ENCODE results near the gene GPC3. TPM values are rescaled to one million over a fixed set of nuclear protein-coding genes. Genes with fewer than 3 reads are reported as not detected.

Gene GPC3
- polyA plus RNA-seq, 2 of the 4 experiments (the other 2 are of a cell fraction), result not detected

DNA sequence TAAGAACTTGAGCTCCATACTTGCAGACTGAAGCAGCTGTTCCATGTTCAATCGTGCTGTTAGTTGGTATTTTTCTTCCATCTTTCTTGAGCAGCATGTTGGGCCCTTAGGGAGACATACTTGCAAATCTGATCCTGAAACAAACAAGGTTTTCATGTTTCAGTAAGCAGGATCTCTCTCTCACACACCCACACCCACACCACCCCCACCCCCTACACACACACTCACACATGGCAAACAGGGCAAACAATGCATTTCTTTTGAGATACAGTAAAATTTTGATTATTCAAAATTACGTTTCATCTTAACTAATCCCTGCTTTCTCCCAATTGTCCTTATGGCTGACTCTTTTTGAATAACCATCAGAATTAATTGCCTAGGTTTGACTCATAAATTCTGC, 32.3 kb downstream of the GPC3 start:
- Histone ChIP-seq H3K4me2 (no peak overlapping the region), H3K27ac (no peak overlapping the region), H3K9me3 (no peaks in the 10 kb centered on the region), H3K4me1 (no peaks in the 10 kb centered on the region), H3K4me3 (no peak overlapping the region)
- DNase-seq (ENCODE audit: low read depth in 1 of 2, low spot score in 1 of 2) (no peak), ATAC-seq (no peak), FAIRE-seq (no peak)
- CTCF ChIA-PET, result no interaction called here
- POLR2A ChIA-PET, result no interaction called here
- no peak for TF ChIP-seq NFE2L2 (conservative IDR thresholded peaks at IDR 0.05; ENCODE audit: low read length)
- TF ChIP-seq, protein P1, sequence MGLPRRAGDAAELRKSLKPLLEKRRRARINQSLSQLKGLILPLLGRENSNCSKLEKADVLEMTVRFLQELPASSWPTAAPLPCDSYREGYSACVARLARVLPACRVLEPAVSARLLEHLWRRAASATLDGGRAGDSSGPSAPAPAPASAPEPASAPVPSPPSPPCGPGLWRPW (IDR thresholded peaks at IDR 0.05), result no peak
- TF ChIP-seq SMC3 (IDR thresholded peaks at IDR 0.05), result no peak
- TF ChIP-seq JUNB (IDR thresholded peaks at IDR 0.05), result no peak
- TF ChIP-seq MYC (IDR thresholded peaks at IDR 0.05; ENCODE audit: borderline replicate concordance, low read length), result no peak
- 4% methylated on average over 2 of the region's 2 CpGs for WGBS (ENCODE audit: missing lambda C conversion rate)

DNA sequence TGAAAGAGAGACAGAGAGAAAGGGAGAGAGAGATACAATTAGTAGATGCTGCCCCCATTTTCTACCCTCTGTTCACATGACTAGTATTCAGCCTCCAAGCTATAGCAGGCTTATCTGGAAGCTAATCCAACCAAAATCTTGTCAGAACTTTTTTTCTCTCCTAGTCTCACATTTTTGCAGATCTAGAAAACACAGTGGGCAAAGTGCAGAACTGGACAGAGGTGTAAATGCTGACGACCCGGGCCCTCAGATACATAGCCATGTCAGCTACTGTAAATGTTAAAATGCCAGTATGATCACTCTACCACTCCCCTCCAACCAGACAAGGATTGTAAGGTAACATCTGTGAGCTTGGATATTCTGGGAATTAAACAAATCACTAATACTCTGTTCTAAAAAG, 34.3 kb downstream of the GPC3 start:
- Histone ChIP-seq H3K4me2 (no peak overlapping the region), H3K4me1 (no peaks in the 10 kb centered on the region), H3K27ac (no peak overlapping the region), H3K9me3 (no peaks in the 10 kb centered on the region), H3K4me3 (no peak overlapping the region)
- ATAC-seq (no peak), DNase-seq (ENCODE audit: low read depth in 1 of 2, low spot score in 1 of 2) (no peak), FAIRE-seq (no peak)
- TF ChIP-seq FOSL2 (IDR thresholded peaks at IDR 0.05) (no peak), FOSL2 (CRISPR knock-in tag; IDR thresholded peaks at IDR 0.05) (no peak), CBX8 (IDR thresholded peaks at IDR 0.05) (no peak), ZFP36 (IDR thresholded peaks at IDR 0.05; ENCODE audit: borderline replicate concordance, partially characterized antibody) (no peak), JUN (IDR thresholded peaks at IDR 0.05) (no peak), KDM5A (IDR thresholded peaks at IDR 0.05) (no peak), EP300 (IDR thresholded peaks at IDR 0.05) (no peak), JUNB (IDR thresholded peaks at IDR 0.05) (no peak), EHF (CRISPR knock-in tag; IDR thresholded peaks at IDR 0.05) (no peak), MAZ (IDR thresholded peaks at IDR 0.05; ENCODE audit: borderline replicate concordance, low read depth, low read length) (no peak), EHMT2 (IDR thresholded peaks at IDR 0.05; ENCODE audit: low read depth) (no peak), CHD4 (IDR thresholded peaks at IDR 0.05; ENCODE audit: borderline replicate concordance) (no peak), ZNF302 (CRISPR knock-in tag; IDR thresholded peaks at IDR 0.05) (no peak), TP53 (CRISPR knock-in tag; IDR thresholded peaks at IDR 0.05) (no peak), USF2 (IDR thresholded peaks at IDR 0.05) (no peak), MYC (IDR thresholded peaks at IDR 0.05; ENCODE audit: borderline replicate concordance, low read length) (no peak), MAFK (IDR thresholded peaks at IDR 0.05; ENCODE audit: partially characterized antibody) (no peak), POLR2A (IDR thresholded peaks at IDR 0.05; ENCODE audit: low read length) (no peak), RFX5 (IDR thresholded peaks at IDR 0.05) (no peak)
- TF ChIP-seq, protein P2, sequence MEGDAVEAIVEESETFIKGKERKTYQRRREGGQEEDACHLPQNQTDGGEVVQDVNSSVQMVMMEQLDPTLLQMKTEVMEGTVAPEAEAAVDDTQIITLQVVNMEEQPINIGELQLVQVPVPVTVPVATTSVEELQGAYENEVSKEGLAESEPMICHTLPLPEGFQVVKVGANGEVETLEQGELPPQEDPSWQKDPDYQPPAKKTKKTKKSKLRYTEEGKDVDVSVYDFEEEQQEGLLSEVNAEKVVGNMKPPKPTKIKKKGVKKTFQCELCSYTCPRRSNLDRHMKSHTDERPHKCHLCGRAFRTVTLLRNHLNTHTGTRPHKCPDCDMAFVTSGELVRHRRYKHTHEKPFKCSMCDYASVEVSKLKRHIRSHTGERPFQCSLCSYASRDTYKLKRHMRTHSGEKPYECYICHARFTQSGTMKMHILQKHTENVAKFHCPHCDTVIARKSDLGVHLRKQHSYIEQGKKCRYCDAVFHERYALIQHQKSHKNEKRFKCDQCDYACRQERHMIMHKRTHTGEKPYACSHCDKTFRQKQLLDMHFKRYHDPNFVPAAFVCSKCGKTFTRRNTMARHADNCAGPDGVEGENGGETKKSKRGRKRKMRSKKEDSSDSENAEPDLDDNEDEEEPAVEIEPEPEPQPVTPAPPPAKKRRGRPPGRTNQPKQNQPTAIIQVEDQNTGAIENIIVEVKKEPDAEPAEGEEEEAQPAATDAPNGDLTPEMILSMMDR (IDR thresholded peaks at IDR 0.05), result no peak
- ChIA-PET CTCF (no interaction called here), POLR2A (no interaction called here)
- WGBS (ENCODE audit: missing lambda C conversion rate), result 3% methylated on average over 2 of the region's 2 CpGs

DNA sequence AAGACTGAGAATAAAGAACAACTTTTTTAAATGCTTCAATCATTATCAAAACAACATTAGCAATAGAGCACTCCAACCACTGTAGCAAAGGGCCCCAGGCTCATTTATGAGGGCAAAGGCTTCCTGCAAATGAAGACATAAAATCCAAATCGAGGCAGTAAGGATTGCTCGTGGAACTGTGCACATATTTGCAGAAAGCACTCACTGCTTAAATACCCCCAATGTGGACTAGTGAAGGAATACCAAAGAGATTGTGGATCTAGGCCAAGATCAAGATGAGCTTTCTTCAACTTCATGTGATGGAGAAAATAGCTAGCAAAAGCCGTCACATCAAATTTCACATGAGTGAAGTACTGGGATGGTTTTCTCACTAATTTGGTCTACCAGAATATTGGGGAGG, 35.2 kb downstream of the GPC3 start:
- ATAC-seq (no peak), DNase-seq (ENCODE audit: low read depth in 1 of 2, low spot score in 1 of 2) (no peak), FAIRE-seq (no peak)
- no peaks in the 10 kb centered on the region for H3K9me3 ChIP-seq
- CTCF ChIA-PET, result no interaction called here
- POLR2A ChIA-PET, result no interaction called here
- H3K4me1 ChIP-seq, result no peaks in the 10 kb centered on the region
- 2% methylated on average over 3 of the region's 3 CpGs for WGBS (ENCODE audit: missing lambda C conversion rate)
- no peak overlapping the region for H3K27ac ChIP-seq
- no peak overlapping the region for H3K4me3 ChIP-seq
- TF ChIP-seq KDM1A (IDR thresholded peaks at IDR 0.05; ENCODE audit: low read depth) (no peak), POLR2A (IDR thresholded peaks at IDR 0.05; ENCODE audit: low read length) (no peak), CEBPB (IDR thresholded peaks at IDR 0.05) (no peak), KDM5A (IDR thresholded peaks at IDR 0.05) (no peak), ZSCAN20 (CRISPR knock-in tag; IDR thresholded peaks at IDR 0.05) (no peak), POLR2AphosphoS2 (conservative IDR thresholded peaks at IDR 0.05; ENCODE audit: low read length) (no peak), HOXA7 (CRISPR knock-in tag; IDR thresholded peaks at IDR 0.05) (no peak), EHMT2 (IDR thresholded peaks at IDR 0.05; ENCODE audit: low read depth) (no peak), HEYL (CRISPR knock-in tag; IDR thresholded peaks at IDR 0.05) (no peak)
- H3K4me2 ChIP-seq, result no peak overlapping the region
